H7 (cell line): ENCODE data around the gene PAX2. TPM values are rescaled to one million over a fixed set of nuclear protein-coding genes. Genes with fewer than 3 reads are reported as not detected.
A peak's percentile ranks its signal among the peaks of the same experiment; 100 is the strongest.

Experiments
- DNase-seq: peaks from one replicate; pipeline ENCODE4 v3.0.0; 2012
- H3K27me3 ChIP-seq: 2 replicates; pipeline ENCODE4 v1.6.0; 2011; ENCODE audit warnings: mild to moderate bottlenecking, low read length; ENCODE audit not compliant: control insufficient read depth, insufficient read depth
- H3K36me3 ChIP-seq: replicated peaks from 2 replicates; pipeline ENCODE4 v1.5.1; 2011; ENCODE audit warnings: low read length; ENCODE audit not compliant: control insufficient read depth, insufficient read depth
- H3K4me3 ChIP-seq: 2 replicates; pipeline ENCODE4 v1.5.1; 2011; ENCODE audit warnings: low read depth, mild to moderate bottlenecking, control low read depth, low read length, moderate library complexity; ENCODE audit not compliant: insufficient read depth
- total RNA-seq: library from RNA; depleted of rRNA; stranded (reverse); fragments of >200 nt; shearing (Covaris generic); gene quantifications from 2 replicates; pipeline ENCODE4 v1.2.3, GENCODE V29; 2014

Gene PAX2
- total RNA-seq, 1 experiment from 2014 or later, result 0.10 TPM

GRCh38 chr10:100749309-100750217 is 4.2 kb downstream of the PAX2 start:
- H3K36me3 ChIP-seq, result no peaks in the 10 kb centered on the region
- DNase-seq, result peak; percentile 79
- H3K27me3 ChIP-seq, result peaks cover 96% of the 10 kb centered on the region
- H3K4me3 ChIP-seq, result no peak overlapping the region

GRCh38 chr10:100750291-100751210 is 5.2 kb downstream of the PAX2 start:
- no peak overlapping the region for H3K4me3 ChIP-seq

GRCh38 chr10:100751211-100751933 is 6.0 kb downstream of the PAX2 start:
- no peak for DNase-seq
- Histone ChIP-seq H3K27me3 (peaks cover 97% of the 10 kb centered on the region), H3K4me3 (no peak overlapping the region), H3K36me3 (no peaks in the 10 kb centered on the region)

More at GRCh38 chr10:100750291-100751210, 5.2 kb downstream of the PAX2 start:
- DNase-seq, result peak; percentile 70
- H3K27me3 ChIP-seq, result peaks cover 98% of the 10 kb centered on the region
- H3K36me3 ChIP-seq, result no peaks in the 10 kb centered on the region

- DNase-seq, result no peak
- Histone ChIP-seq H3K4me3 (no peak overlapping the region), H3K27me3 (peaks cover 61% of the 10 kb centered on the region), H3K36me3 (no peaks in the 10 kb centered on the region)
These were observed 10.4 kb downstream of the PAX2 start for GRCh38 chr10:100755821-100756220.

- Histone ChIP-seq H3K36me3 (no peaks in the 10 kb centered on the region), H3K4me3 (no peak overlapping the region), H3K27me3 (peaks cover 28% of the 10 kb centered on the region)
- peak; percentile 60 for DNase-seq
These were observed 13.9 kb downstream of the PAX2 start for GRCh38 chr10:100759331-100759730.

- Histone ChIP-seq H3K4me3 (no peak overlapping the region), H3K36me3 (no peaks in the 10 kb centered on the region), H3K27me3 (peaks cover 16% of the 10 kb centered on the region)
- DNase-seq, result no peak
These were observed 15.3 kb downstream of the PAX2 start for GRCh38 chr10:100760726-100761125.

- Histone ChIP-seq H3K4me3 (no peak overlapping the region), H3K27me3 (peaks cover 12% of the 10 kb centered on the region), H3K36me3 (no peaks in the 10 kb centered on the region)
- DNase-seq, result no peak
These were observed 15.8 kb downstream of the PAX2 start for GRCh38 chr10:100761191-100761590.

- Histone ChIP-seq H3K4me3 (no peak overlapping the region), H3K27me3 (peaks cover 2% of the 10 kb centered on the region), H3K36me3 (no peaks in the 10 kb centered on the region)
- DNase-seq, result no peak
These were observed 17.8 kb downstream of the PAX2 start for GRCh38 chr10:100763043-100763747.

- Histone ChIP-seq H3K27me3 (peaks cover 2% of the 10 kb centered on the region), H3K36me3 (no peaks in the 10 kb centered on the region), H3K4me3 (no peak overlapping the region)
- DNase-seq, result peak; percentile 59
These were observed 21.5 kb downstream of the PAX2 start for GRCh38 chr10:100766693-100767421.

- no peak for DNase-seq
- H3K4me3 ChIP-seq, result no peak overlapping the region
- no peaks in the 10 kb centered on the region for H3K36me3 ChIP-seq
- H3K27me3 ChIP-seq, result peaks cover 2% of the 10 kb centered on the region
These were observed 22.0 kb downstream of the PAX2 start for GRCh38 chr10:100767422-100767775.

GRCh38 chr10:100769481-100769880 is 24.1 kb downstream of the PAX2 start:
- H3K36me3 ChIP-seq, result no peaks in the 10 kb centered on the region
- DNase-seq, result no peak
- no peak overlapping the region for H3K4me3 ChIP-seq
- H3K27me3 ChIP-seq, result no peaks in the 10 kb centered on the region; the same call in 1 of the 2 replicates

- no peak for DNase-seq
- H3K36me3 ChIP-seq, result no peaks in the 10 kb centered on the region
- H3K4me3 ChIP-seq, result no peak overlapping the region
- H3K27me3 ChIP-seq, result peaks cover under 1% of the 10 kb centered on the region
These were observed 28.3 kb downstream of the PAX2 start for GRCh38 chr10:100773646-100774045.

- Histone ChIP-seq H3K27me3 (peaks cover 4% of the 10 kb centered on the region), H3K36me3 (no peaks in the 10 kb centered on the region), H3K4me3 (no peak overlapping the region)
- no peak for DNase-seq
These were observed 28.8 kb downstream of the PAX2 start for GRCh38 chr10:100774223-100774622.
